Measurements from ENCODE around the gene POLR2F. TPM values are rescaled to one million over a fixed set of nuclear protein-coding genes. Genes with fewer than 3 reads are reported as not detected.

POLR2F gene
- total and polyA plus RNA-seq, 9 of the 15 experiments (the other 6 are each of a cell fraction or from before 2014, with no cell fraction given), result 98.9 to 410 (median 168) TPM

DNA sequence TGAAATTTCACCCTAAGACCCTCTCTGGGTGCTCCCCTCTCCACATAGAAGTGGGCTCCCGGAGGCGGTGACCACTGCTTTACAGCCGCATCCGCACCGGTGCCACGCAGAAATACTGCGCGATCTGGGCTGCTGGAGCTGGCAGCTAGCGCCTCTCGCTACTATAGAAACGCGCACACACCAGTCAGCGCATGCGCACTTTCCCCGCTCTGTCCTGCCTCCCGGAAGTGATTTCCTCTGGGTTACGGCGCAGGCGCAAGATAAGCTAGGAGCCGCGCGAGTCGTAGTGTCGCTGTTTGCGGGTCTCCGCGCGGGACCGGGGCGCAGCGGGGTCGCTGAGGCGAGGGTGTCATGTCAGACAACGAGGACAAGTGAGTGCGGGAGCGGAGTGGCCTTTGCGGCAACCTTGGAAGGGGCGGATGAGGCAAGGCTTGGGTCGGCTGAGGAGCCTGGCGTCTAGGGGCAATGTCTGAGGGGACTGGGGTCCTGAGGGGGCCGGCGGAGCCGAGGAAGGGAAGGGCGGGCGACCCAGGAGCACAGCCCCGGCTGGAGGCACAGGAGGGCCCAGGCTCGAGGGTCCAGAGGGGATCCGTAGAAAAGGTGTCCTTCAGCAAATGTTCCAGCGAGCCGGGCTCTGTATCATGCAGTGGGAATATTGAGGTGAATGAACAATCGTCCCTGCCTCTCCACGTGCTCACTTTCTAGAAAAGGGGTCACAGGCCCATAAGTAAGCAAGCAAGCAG, at the start of gene POLR2F, which contains the start of gene C22orf23 (continued):
- TF ChIP-seq, protein P1, sequence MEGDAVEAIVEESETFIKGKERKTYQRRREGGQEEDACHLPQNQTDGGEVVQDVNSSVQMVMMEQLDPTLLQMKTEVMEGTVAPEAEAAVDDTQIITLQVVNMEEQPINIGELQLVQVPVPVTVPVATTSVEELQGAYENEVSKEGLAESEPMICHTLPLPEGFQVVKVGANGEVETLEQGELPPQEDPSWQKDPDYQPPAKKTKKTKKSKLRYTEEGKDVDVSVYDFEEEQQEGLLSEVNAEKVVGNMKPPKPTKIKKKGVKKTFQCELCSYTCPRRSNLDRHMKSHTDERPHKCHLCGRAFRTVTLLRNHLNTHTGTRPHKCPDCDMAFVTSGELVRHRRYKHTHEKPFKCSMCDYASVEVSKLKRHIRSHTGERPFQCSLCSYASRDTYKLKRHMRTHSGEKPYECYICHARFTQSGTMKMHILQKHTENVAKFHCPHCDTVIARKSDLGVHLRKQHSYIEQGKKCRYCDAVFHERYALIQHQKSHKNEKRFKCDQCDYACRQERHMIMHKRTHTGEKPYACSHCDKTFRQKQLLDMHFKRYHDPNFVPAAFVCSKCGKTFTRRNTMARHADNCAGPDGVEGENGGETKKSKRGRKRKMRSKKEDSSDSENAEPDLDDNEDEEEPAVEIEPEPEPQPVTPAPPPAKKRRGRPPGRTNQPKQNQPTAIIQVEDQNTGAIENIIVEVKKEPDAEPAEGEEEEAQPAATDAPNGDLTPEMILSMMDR (IDR thresholded peaks at IDR 0.05 in 2 of 3, conservative IDR thresholded peaks at IDR 0.05 in 1 of 3; ENCODE audit: insufficient read depth in 2 of 3, low read depth in 1 of 3, low read length in 3 of 3), result 0 out of 6 replicates have a peak, but pooled peaks of 1 of the 3 experiments have one; percentile 10
- TF ChIP-seq GATAD2A (IDR thresholded peaks at IDR 0.05) (no peak), NR2C1 (IDR thresholded peaks at IDR 0.05) (peak; percentile 96), NR2C1 (tag; IDR thresholded peaks at IDR 0.05) (peak; percentile 96), SIN3B (IDR thresholded peaks at IDR 0.05; ENCODE audit: low read depth) (peak; percentile 37; the same call in 1 of the 2 replicates), HNRNPLL (IDR thresholded peaks at IDR 0.05; ENCODE audit: low read depth, low read length, poor library complexity, severe bottlenecking) (peak; percentile 89), ZNF232 (CRISPR knock-in tag; IDR thresholded peaks at IDR 0.05) (no peak), ZNF431 (CRISPR knock-in tag; IDR thresholded peaks at IDR 0.05) (no peak), POLR2A (conservative IDR thresholded peaks at IDR 0.05) (peak; percentile 87), NFIC (IDR thresholded peaks at IDR 0.05) (peak; percentile 17; the same call in 1 of the 2 replicates), MTA2 (IDR thresholded peaks at IDR 0.05; ENCODE audit: low read depth) (peak; percentile 19; the same call in 1 of the 2 replicates), NR2C2 (CRISPR knock-in tag; IDR thresholded peaks at IDR 0.05) (peak; percentile 93), NR2C2 (tag; IDR thresholded peaks at IDR 0.05) (peak; percentile 98), HDAC1 (IDR thresholded peaks at IDR 0.05) (peak in 1 of 2 experiments; percentile 75; a peak in 2 of 4 replicates), RFX1 (IDR thresholded peaks at IDR 0.05) (peak; percentile 88), POLR2G (IDR thresholded peaks at IDR 0.05; ENCODE audit: low read depth, low read length) (peak; percentile 88), FOXA3 (CRISPR knock-in tag; conservative IDR thresholded peaks at IDR 0.05 in 1 of 2, IDR thresholded peaks at IDR 0.05 in 1 of 2) (0 out of 4 replicates have a peak, but pooled peaks of 1 of the 2 experiments have one; percentile 10), ELF1 (tag; IDR thresholded peaks at IDR 0.05) (peak; percentile 56; the same call in 1 of the 2 replicates), YBX1 (IDR thresholded peaks at IDR 0.05) (no peak)
- TF ChIP-seq, protein P2, sequence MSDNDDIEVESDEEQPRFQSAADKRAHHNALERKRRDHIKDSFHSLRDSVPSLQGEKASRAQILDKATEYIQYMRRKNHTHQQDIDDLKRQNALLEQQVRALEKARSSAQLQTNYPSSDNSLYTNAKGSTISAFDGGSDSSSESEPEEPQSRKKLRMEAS (CRISPR knock-in tag; IDR thresholded peaks at IDR 0.05), result peak; percentile 53; the same call in 1 of the 2 replicates
